ENCODE measurements around the gene RNF144B.

RNF144B gene

GRCh38 chr6:18412068-18412467 is 24.9 kb downstream of the RNF144B start:
- peak in 1 of 2 donors; percentile 29 for DNase-seq

- no peak for DNase-seq
Measured at GRCh38 chr6:18412644-18413043, 25.5 kb downstream of the RNF144B start.

- DNase-seq: no peak
Measured at GRCh38 chr6:18413381-18413780, 26.2 kb downstream of the RNF144B start.

- DNase-seq: no peak
Measured at GRCh38 chr6:18414116-18414515, 27.0 kb downstream of the RNF144B start.

GRCh38 chr6:18415207-18415606 is 28.1 kb downstream of the RNF144B start:
- no peak for DNase-seq

- no peak for DNase-seq
Measured at GRCh38 chr6:18415671-18416340, 28.7 kb downstream of the RNF144B start.

GRCh38 chr6:18416341-18416679 is 29.2 kb downstream of the RNF144B start:
- no peak for DNase-seq

- DNase-seq: no peak
Measured at GRCh38 chr6:18420328-18420727, 33.2 kb downstream of the RNF144B start.

- DNase-seq: no peak
Measured at GRCh38 chr6:18422136-18422535, 35.0 kb downstream of the RNF144B start.

GRCh38 chr6:18423426-18423825 is 36.3 kb downstream of the RNF144B start:
- DNase-seq: no peak

- no peak for DNase-seq
Measured at GRCh38 chr6:18424201-18424600, 37.1 kb downstream of the RNF144B start.

- DNase-seq: no peak
Measured at GRCh38 chr6:18425218-18425617, 38.1 kb downstream of the RNF144B start.

- no peak for DNase-seq
Measured at GRCh38 chr6:18427296-18427695, 40.1 kb downstream of the RNF144B start.

GRCh38 chr6:18429655-18430297 is 42.6 kb downstream of the RNF144B start:
- no peak for DNase-seq

- no peak for DNase-seq
Measured at GRCh38 chr6:18431581-18431980, 44.4 kb downstream of the RNF144B start.

GRCh38 chr6:18432180-18432579 is 45.0 kb downstream of the RNF144B start:
- DNase-seq: no peak

- no peak for DNase-seq
Measured at GRCh38 chr6:18432619-18433018, 45.5 kb downstream of the RNF144B start.

GRCh38 chr6:18433059-18433458 is 45.9 kb downstream of the RNF144B start:
- no peak for DNase-seq

GRCh38 chr6:18436341-18436740 is 49.2 kb downstream of the RNF144B start:
- DNase-seq: no peak

GRCh38 chr6:18439581-18439980 is 52.4 kb downstream of the RNF144B start:
- DNase-seq: no peak

GRCh38 chr6:18441251-18441979 is 54.3 kb downstream of the RNF144B start:
- no peak for DNase-seq

GRCh38 chr6:18444111-18444510 is 57.0 kb downstream of the RNF144B start:
- DNase-seq: no peak

- DNase-seq: no peak
Measured at GRCh38 chr6:18445228-18445627, 58.1 kb downstream of the RNF144B start.

- no peak for DNase-seq
Measured at GRCh38 chr6:18446771-18447170, 59.6 kb downstream of the RNF144B start.
